Measurements from ENCODE around the gene NEK7. TPM values are rescaled to one million over a fixed set of nuclear protein-coding genes. Genes with fewer than 3 reads are reported as not detected.
"Not testable (repeated sequence)": the region's sequence is repeated elsewhere in the genome, so short reads cannot be mapped to it uniquely, and the experiment has no call there.

NEK7 gene
- total and polyA plus RNA-seq, 4 donors: 20.2 to 95.1 (median 42.8) TPM

DNA sequence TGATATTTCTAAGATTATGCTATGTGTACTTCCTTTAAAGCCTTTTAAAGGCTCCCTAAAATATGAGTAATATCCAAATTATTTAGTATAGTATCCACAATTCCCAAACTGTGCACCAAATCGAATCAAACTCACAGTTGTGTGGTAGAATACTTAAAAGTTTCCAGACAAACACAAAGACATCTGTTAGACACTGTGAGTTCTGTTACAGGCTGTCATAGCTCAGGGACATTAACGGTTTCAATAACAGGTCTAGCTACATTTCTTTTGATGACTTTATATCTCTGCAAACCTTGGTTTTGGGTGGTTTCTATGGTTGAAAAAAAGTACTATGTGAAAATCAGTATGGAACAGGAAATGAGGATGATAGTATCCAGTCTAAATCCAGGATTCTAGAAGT, 36.9 kb upstream of the NEK7 start:
- H3K36me3 ChIP-seq (ENCODE audit: control insufficient read depth, insufficient read depth, low read length): no peaks in the 10 kb centered on the region
- H3K4me3 ChIP-seq (ENCODE audit: low read depth, low read length): no peak overlapping the region
- H3K9me3 ChIP-seq (ENCODE audit: control insufficient read depth, insufficient read depth, low read length): no peaks in the 10 kb centered on the region
- WGBS (ENCODE audit: insufficient coverage): no CpG with 5 or more reads among the region's 2 CpGs
- DNase-seq (ENCODE audit: low read depth in 4 of 6, low spot score in 6 of 6): no peak
- H3K4me1 ChIP-seq (ENCODE audit: control insufficient read depth, insufficient read depth, low read length): no peaks in the 10 kb centered on the region
- no peak overlapping the region for H3K27ac ChIP-seq (ENCODE audit: low read depth, low read length)
- no peaks in the 10 kb centered on the region for H3K27me3 ChIP-seq (ENCODE audit: control insufficient read depth, insufficient read depth, low read length)

DNA sequence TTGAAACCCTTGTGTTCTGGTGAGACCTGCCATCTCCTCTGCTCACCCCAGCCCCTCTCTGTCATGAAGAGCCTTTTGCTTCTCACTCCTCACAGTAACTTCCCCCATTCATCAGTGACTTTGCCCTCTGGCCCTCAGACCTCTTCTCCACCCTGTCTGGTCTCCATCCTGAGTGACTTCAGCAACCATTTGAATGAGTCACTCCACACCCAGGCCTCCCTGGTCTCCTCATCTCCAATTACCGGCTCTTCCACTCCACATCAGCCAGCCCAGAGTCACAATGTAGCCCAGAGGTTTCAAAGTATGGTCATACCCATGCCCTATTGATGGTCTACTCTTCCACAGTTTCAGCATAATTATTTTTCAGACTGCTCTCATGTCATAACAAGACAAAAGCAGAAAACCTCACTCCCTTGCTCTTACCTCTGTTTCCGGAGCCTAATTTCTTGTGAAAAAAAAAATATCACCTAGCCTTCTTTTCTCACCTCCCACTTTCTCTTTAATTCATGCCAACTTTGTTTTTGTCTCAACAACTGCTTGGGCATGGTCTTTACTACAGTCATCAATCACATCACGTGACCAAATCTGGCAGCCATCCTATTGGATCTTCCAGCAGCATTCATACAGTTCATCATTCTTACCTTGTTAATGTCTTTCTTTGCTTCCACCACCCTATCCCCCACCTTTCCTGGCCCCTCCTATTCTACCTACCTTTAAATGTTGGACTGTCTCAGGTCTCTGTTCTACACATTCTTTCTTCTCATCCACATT, 35.6 kb upstream of the NEK7 start:
- Histone ChIP-seq H3K27me3 (ENCODE audit: control insufficient read depth, insufficient read depth, low read length) (no peaks in the 10 kb centered on the region), H3K36me3 (ENCODE audit: control insufficient read depth, insufficient read depth, low read length) (no peaks in the 10 kb centered on the region), H3K9me3 (ENCODE audit: control insufficient read depth, insufficient read depth, low read length) (no peaks in the 10 kb centered on the region), H3K4me1 (ENCODE audit: control insufficient read depth, insufficient read depth, low read length) (no peaks in the 10 kb centered on the region), H3K27ac (ENCODE audit: low read depth, low read length) (no peak overlapping the region), H3K4me3 (ENCODE audit: low read depth, low read length) (no peak overlapping the region)
- DNase-seq (ENCODE audit: low read depth in 4 of 6, low spot score in 6 of 6): no peak
- WGBS (ENCODE audit: insufficient coverage): 94% methylated on average over 3 of the region's 3 CpGs

DNA sequence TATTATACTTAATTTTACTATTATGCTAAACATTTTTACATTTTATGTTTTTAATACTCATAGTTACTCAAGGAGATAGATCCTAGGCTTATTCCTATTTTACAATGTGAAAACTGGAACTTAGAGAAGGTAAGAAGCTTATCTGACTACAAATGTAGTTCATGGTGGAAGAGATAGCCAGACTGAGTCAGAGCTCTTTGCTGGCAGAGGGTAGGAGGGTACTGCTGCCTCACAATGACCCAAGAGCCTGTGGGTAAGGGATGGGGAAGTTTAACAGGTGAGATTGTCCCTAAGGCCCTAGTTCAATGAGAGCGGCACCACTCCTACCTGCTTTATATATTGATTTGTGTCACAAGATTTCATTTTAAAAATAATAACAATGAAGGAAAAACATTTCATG, 34.1 kb upstream of the NEK7 start:
- WGBS (ENCODE audit: insufficient coverage): no CpG with 5 or more reads among the region's 1 CpG
- H3K27me3 ChIP-seq (ENCODE audit: control insufficient read depth, insufficient read depth, low read length): no peaks in the 10 kb centered on the region
- no peak overlapping the region for H3K27ac ChIP-seq (ENCODE audit: low read depth, low read length)
- no peaks in the 10 kb centered on the region for H3K36me3 ChIP-seq (ENCODE audit: control insufficient read depth, insufficient read depth, low read length)
- no peak for DNase-seq (ENCODE audit: low read depth in 4 of 6, low spot score in 6 of 6)
- no peaks in the 10 kb centered on the region for H3K9me3 ChIP-seq (ENCODE audit: control insufficient read depth, insufficient read depth, low read length)
- H3K4me3 ChIP-seq (ENCODE audit: low read depth, low read length): no peak overlapping the region
- no peaks in the 10 kb centered on the region for H3K4me1 ChIP-seq (ENCODE audit: control insufficient read depth, insufficient read depth, low read length)

DNA sequence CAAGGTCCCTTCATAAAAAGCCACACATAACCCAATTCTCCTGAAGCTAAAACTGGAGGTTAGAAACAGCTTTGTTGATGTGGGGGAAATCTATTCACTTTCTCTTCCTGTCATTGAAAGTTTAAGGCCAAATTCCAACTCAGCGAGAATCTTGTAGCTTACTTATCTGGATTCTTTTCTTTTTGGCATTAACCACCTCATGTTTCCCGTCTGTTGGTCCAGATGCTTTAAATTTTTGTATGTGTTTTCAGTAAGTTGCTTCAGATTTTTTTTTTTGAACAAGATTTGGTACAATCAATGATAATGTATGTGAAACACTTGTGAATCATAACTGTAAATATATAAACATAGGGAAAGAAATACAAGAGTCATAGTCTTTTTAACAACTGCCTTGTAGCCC, 33.7 kb upstream of the NEK7 start:
- Histone ChIP-seq H3K4me3 (ENCODE audit: low read depth, low read length) (no peak overlapping the region), H3K9me3 (ENCODE audit: control insufficient read depth, insufficient read depth, low read length) (no peaks in the 10 kb centered on the region), H3K36me3 (ENCODE audit: control insufficient read depth, insufficient read depth, low read length) (no peaks in the 10 kb centered on the region), H3K27ac (ENCODE audit: low read depth, low read length) (no peak overlapping the region), H3K4me1 (ENCODE audit: control insufficient read depth, insufficient read depth, low read length) (no peaks in the 10 kb centered on the region), H3K27me3 (ENCODE audit: control insufficient read depth, insufficient read depth, low read length) (no peaks in the 10 kb centered on the region)
- WGBS (ENCODE audit: insufficient coverage): no CpG with 5 or more reads among the region's 2 CpGs
- peak in 1 of 6 donors; percentile 69 for DNase-seq (ENCODE audit: low read depth in 4 of 6, low spot score in 6 of 6)

DNA sequence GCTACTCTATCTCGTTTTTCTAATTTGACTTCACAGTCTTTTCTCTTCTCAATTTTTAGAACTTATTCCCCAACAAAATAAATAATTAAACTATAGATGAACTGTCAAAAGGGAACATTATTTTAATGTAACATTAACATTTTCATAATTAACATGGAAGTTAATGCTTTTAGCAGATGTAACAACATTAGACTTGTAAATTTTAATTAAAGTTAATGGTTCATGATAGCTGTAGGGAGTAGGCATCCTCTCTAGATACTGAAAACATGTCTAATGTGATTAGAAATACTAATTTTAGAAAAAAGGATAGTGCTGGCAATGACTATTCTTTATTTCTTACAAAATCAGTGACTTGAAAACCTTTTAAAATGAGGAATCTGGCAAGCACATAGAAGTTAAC, 32.1 kb upstream of the NEK7 start:
- Histone ChIP-seq H3K27me3 (ENCODE audit: control insufficient read depth, insufficient read depth, low read length) (no peaks in the 10 kb centered on the region), H3K36me3 (ENCODE audit: control insufficient read depth, insufficient read depth, low read length) (no peaks in the 10 kb centered on the region), H3K4me1 (ENCODE audit: control insufficient read depth, insufficient read depth, low read length) (no peaks in the 10 kb centered on the region), H3K27ac (ENCODE audit: low read depth, low read length) (no peak overlapping the region), H3K9me3 (ENCODE audit: control insufficient read depth, insufficient read depth, low read length) (no peaks in the 10 kb centered on the region), H3K4me3 (ENCODE audit: low read depth, low read length) (no peak overlapping the region)
- peak in 1 of 6 donors; percentile 52 for DNase-seq (ENCODE audit: low read depth in 4 of 6, low spot score in 6 of 6)
- no CpG with 5 or more reads among the region's 1 CpG for WGBS (ENCODE audit: insufficient coverage)

DNA sequence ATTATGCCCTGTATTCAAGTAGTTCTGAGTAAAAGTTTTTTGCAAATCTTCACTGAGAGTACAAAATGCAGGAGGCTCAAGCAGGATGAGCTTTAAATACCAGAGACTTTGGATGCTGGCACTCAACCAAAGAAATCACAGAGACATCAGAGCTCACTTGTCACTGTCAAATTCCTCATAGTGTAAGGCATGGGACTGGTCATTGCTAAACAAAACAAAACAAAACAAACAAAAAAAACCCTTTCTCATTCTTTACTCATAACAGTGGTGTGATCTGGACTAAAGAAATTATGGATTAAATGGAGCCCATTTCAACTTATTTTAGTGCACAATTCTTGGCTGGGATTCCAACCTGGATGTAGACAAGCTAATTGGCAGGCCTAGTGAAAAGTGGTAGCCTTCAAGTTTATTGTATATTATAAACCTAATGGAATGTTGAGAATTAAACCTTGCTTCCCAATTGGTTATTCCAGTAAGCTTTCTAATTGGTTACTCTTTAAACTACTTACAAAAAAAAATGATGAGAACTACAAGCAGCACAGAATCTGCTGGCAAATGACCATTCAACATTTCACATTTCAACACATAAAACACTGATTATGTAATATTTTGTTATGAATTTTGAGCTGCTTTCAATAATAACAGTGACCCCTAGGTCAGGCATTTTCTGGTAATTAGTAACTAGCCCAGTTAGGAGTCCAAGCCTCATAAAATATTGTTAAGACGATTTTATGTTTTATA, 30.6 kb upstream of the NEK7 start:
- H3K4me3 ChIP-seq (ENCODE audit: low read depth, low read length): no peak overlapping the region
- H3K9me3 ChIP-seq (ENCODE audit: control insufficient read depth, insufficient read depth, low read length): no peaks in the 10 kb centered on the region
- WGBS (ENCODE audit: insufficient coverage): no CpG with 5 or more reads among the region's 1 CpG

DNA sequence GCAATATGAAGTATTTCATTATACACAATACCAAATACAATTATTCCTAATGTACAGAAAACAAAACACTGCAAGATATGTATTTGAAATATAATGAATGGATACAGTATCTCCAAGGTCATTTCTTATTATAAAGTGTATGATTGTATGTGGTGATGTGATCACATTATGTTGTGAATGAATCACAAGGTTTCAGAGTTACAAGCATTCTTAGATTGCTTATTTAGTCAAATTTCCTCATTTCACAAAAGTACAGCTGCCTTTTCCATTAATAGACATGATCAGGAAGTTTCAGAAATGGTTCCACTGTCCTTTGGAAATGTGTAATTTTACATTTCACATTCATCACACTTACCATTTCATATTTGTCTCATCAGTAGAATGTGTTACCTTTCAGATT, 28.3 kb upstream of the NEK7 start:
- H3K27me3 ChIP-seq (ENCODE audit: control insufficient read depth, insufficient read depth, low read length): no peaks in the 10 kb centered on the region
- no peaks in the 10 kb centered on the region for H3K36me3 ChIP-seq (ENCODE audit: control insufficient read depth, insufficient read depth, low read length)
- no peaks in the 10 kb centered on the region for H3K9me3 ChIP-seq (ENCODE audit: control insufficient read depth, insufficient read depth, low read length)
- no peak overlapping the region for H3K27ac ChIP-seq (ENCODE audit: low read depth, low read length)
- H3K4me1 ChIP-seq (ENCODE audit: control insufficient read depth, insufficient read depth, low read length): no peaks in the 10 kb centered on the region
- no peak for DNase-seq (ENCODE audit: low read depth in 4 of 6, low spot score in 6 of 6)
- no peak overlapping the region for H3K4me3 ChIP-seq (ENCODE audit: low read depth, low read length)

More for the DNA sequence above, 30.6 kb upstream of the NEK7 start:
- no peaks in the 10 kb centered on the region for H3K36me3 ChIP-seq (ENCODE audit: control insufficient read depth, insufficient read depth, low read length)
- no peaks in the 10 kb centered on the region for H3K4me1 ChIP-seq (ENCODE audit: control insufficient read depth, insufficient read depth, low read length)
- no peaks in the 10 kb centered on the region for H3K27me3 ChIP-seq (ENCODE audit: control insufficient read depth, insufficient read depth, low read length)
- DNase-seq (ENCODE audit: low read depth in 4 of 6, low spot score in 6 of 6): peak in 1 of 6 donors; percentile 27
- no peak overlapping the region for H3K27ac ChIP-seq (ENCODE audit: low read depth, low read length)

DNA sequence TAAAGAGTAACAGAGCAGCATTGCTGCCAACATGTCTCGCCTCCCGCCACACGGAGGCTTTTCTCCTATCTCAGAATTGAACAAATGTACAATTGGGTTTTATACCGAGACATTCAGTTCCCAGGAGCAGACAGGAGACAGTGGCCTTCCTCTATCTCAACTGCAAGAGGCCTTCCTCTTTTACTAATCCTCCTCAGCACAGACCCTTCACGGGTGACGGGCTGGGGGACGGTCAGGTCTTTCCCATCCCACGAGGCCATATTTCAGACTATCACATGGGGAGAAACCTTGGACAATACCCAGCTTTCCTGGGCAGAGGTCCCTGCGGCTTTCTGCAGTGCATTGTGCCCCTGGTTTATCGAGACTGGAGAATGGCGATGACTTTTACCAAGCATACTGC, 26.7 kb upstream of the NEK7 start:
- H3K27me3 ChIP-seq (ENCODE audit: control insufficient read depth, insufficient read depth, low read length); H3K4me3 ChIP-seq (ENCODE audit: low read depth, low read length); H3K4me1 ChIP-seq (ENCODE audit: control insufficient read depth, insufficient read depth, low read length); H3K27ac ChIP-seq (ENCODE audit: low read depth, low read length); H3K9me3 ChIP-seq (ENCODE audit: control insufficient read depth, insufficient read depth, low read length); H3K36me3 ChIP-seq (ENCODE audit: control insufficient read depth, insufficient read depth, low read length); DNase-seq (ENCODE audit: low read depth in 4 of 6, low spot score in 6 of 6): not testable (repeated sequence)
- no CpG with 5 or more reads among the region's 11 CpGs for WGBS (ENCODE audit: insufficient coverage)

DNA sequence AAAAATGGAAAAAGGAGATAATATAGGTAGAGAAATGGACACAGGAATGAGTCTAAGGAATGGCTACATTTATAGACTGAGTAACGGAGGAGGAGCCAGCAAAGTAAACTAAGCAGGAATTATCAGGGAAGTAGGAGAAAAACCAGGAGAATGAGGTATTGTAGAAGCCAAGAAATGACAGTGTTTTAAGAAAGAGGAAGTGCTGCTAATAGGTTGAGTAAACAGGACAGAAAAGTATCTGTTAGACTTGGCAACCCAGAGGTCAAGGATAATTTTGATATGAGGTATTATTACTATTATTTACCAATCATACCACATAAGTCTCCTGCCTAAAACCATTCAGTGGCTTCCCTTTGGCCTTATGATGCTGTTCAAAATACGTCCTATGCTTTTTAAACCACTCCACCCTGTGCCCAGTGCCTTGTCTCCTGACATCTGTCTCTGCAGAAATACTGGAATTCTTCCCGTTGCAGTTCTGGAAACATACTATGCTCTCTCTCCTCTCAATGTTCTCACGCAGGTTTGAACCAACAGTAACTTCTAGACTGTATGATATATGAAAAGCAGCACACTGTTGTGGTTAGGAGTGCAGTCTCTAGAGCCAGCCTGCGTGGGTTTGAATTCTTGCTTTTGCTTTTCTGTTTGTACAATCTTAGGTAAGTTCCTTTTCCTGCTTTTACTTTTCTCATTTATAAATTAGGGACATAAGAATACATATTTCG, 24.6 kb upstream of the NEK7 start:
- Histone ChIP-seq H3K27ac (ENCODE audit: low read depth, low read length) (no peak overlapping the region), H3K4me3 (ENCODE audit: low read depth, low read length) (no peak overlapping the region), H3K36me3 (ENCODE audit: control insufficient read depth, insufficient read depth, low read length) (no peaks in the 10 kb centered on the region), H3K27me3 (ENCODE audit: control insufficient read depth, insufficient read depth, low read length) (no peaks in the 10 kb centered on the region), H3K9me3 (ENCODE audit: control insufficient read depth, insufficient read depth, low read length) (no peaks in the 10 kb centered on the region), H3K4me1 (ENCODE audit: control insufficient read depth, insufficient read depth, low read length) (no peaks in the 10 kb centered on the region)
- 87% methylated on average over 2 of the region's 6 CpGs for WGBS (ENCODE audit: insufficient coverage)
- no peak for DNase-seq (ENCODE audit: low read depth in 4 of 6, low spot score in 6 of 6)

Measured in spinal cord (tissue), 10 donors.